ENCODE results near the gene PAX9.

The PAX9 gene

GRCh38 chr14:36702474-36702873 is 40.8 kb downstream of the PAX9 start:
- Histone ChIP-seq H3K79me2 (ENCODE audit: insufficient read depth, low read length) (no peaks in the 10 kb centered on the region), H3K36me3 (ENCODE audit: low read length) (no peaks in the 10 kb centered on the region), H3K4me2 (ENCODE audit: low read depth, low read length, poor library complexity, severe bottlenecking) (no peak overlapping the region), H3K27me3 (ENCODE audit: low read length) (no peaks in the 10 kb centered on the region), H4K20me1 (ENCODE audit: low read depth, low read length) (no peaks in the 10 kb centered on the region), H3K27ac (ENCODE audit: low read depth, low read length) (no peak overlapping the region), H3K9me2 (replicated peaks; ENCODE audit: insufficient read depth, low read length) (no peaks in the 10 kb centered on the region), H2AFZ (ENCODE audit: low read depth, low read length, severe bottlenecking) (no peak overlapping the region), H3F3A (ENCODE audit: insufficient read depth) (no peaks in the 10 kb centered on the region), H3K9me3 (ENCODE audit: insufficient read depth, low read length) (no peaks in the 10 kb centered on the region), H3K9ac (ENCODE audit: low read length) (no peak overlapping the region), H3K4me3 (ENCODE audit: insufficient read depth, low read length, poor library complexity, severe bottlenecking) (no peak overlapping the region)
- TF ChIP-seq CTCF (IDR thresholded peaks at IDR 0.05; ENCODE audit: insufficient read depth, low read length, poor library complexity, severe bottlenecking): no peak
- no peak for TF ChIP-seq EZH2phosphoT487 (conservative IDR thresholded peaks at IDR 0.05; ENCODE audit: low read length)

DNA sequence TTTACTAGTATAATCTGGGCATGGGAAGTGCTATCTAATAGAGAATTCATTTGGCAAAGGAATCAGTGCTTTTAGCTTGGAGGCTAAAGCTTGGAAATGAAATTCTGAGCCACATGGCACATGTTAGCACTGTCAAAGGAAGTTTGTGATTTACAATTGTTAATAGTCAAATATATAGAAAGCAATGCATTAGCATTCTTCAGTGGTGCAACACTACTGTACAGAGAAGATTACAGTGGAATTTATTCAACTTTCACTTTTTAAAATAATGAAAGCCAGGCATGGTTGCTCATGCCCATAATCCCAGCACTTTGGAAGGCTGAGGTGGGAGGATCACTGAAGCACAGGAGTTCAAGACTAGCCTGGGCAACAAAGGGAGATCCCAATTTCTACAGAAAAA is 45.9 kb downstream of the PAX9 start:
- H2AFZ ChIP-seq (ENCODE audit: low read depth, low read length, severe bottlenecking): no peak overlapping the region
- H3K4me3 ChIP-seq (ENCODE audit: insufficient read depth, low read length, poor library complexity, severe bottlenecking): no peak overlapping the region
- TF ChIP-seq CTCF (IDR thresholded peaks at IDR 0.05; ENCODE audit: insufficient read depth, low read length, poor library complexity, severe bottlenecking) (no peak), EZH2phosphoT487 (conservative IDR thresholded peaks at IDR 0.05; ENCODE audit: low read length) (no peak)
- no peaks in the 10 kb centered on the region for H3K36me3 ChIP-seq (ENCODE audit: low read length)
- no peaks in the 10 kb centered on the region for H3F3A ChIP-seq (ENCODE audit: insufficient read depth)
- no peaks in the 10 kb centered on the region for H3K9me2 ChIP-seq (replicated peaks; ENCODE audit: insufficient read depth, low read length)
- no peaks in the 10 kb centered on the region for H3K79me2 ChIP-seq (ENCODE audit: insufficient read depth, low read length)
- H3K9me3 ChIP-seq (ENCODE audit: insufficient read depth, low read length): no peaks in the 10 kb centered on the region
- no peaks in the 10 kb centered on the region for H4K20me1 ChIP-seq (ENCODE audit: low read depth, low read length)
- H3K27ac ChIP-seq (ENCODE audit: low read depth, low read length): no peak overlapping the region
- no peak overlapping the region for H3K4me2 ChIP-seq (ENCODE audit: low read depth, low read length, poor library complexity, severe bottlenecking)
- H3K9ac ChIP-seq (ENCODE audit: low read length): no peak overlapping the region
- no peaks in the 10 kb centered on the region for H3K27me3 ChIP-seq (ENCODE audit: low read length)

GRCh38 chr14:36713960-36714703 is 52.5 kb downstream of the PAX9 start:
- Histone ChIP-seq H4K20me1 (ENCODE audit: low read depth, low read length) (no peaks in the 10 kb centered on the region), H3K4me3 (ENCODE audit: insufficient read depth, low read length, poor library complexity, severe bottlenecking) (no peak overlapping the region), H3K36me3 (ENCODE audit: low read length) (no peaks in the 10 kb centered on the region), H3F3A (ENCODE audit: insufficient read depth) (no peaks in the 10 kb centered on the region), H2AFZ (ENCODE audit: low read depth, low read length, severe bottlenecking) (no peak overlapping the region), H3K27me3 (ENCODE audit: low read length) (no peaks in the 10 kb centered on the region), H3K9me2 (replicated peaks; ENCODE audit: insufficient read depth, low read length) (no peaks in the 10 kb centered on the region), H3K4me2 (ENCODE audit: low read depth, low read length, poor library complexity, severe bottlenecking) (no peak overlapping the region), H3K9me3 (ENCODE audit: insufficient read depth, low read length) (no peaks in the 10 kb centered on the region), H3K27ac (ENCODE audit: low read depth, low read length) (no peak overlapping the region), H3K79me2 (ENCODE audit: insufficient read depth, low read length) (no peaks in the 10 kb centered on the region), H3K9ac (ENCODE audit: low read length) (no peak overlapping the region)
- TF ChIP-seq EZH2phosphoT487 (conservative IDR thresholded peaks at IDR 0.05; ENCODE audit: low read length): no peak
- TF ChIP-seq CTCF (IDR thresholded peaks at IDR 0.05; ENCODE audit: insufficient read depth, low read length, poor library complexity, severe bottlenecking): no peak

All from SU-DHL-6 (cell line).